ENCODE results near the gene SPG21. TPM values are rescaled to one million over a fixed set of nuclear protein-coding genes. Genes with fewer than 3 reads are reported as not detected.

Gene SPG21
- total and polyA plus RNA-seq, 8 donors = 21.6 to 129 (median 68.0) TPM

DNA sequence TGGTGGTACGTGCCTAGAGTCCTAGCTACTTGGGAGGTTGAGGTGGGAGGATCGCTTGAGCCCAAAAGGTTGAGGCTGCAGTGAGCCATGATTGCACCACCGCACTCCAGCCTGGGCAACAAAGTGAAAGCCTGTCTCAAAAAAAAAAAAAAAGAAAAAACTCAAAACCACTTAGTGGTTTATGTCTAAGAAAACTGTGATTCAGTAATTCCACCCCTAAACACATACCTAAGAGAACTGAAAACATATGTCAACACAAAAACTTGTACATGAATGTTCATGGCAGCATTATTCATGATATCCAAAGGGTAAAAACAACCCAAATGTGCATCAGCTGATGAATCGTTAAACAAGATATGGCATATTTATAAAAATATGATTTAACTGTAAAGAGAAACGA is 14.3 kb downstream of the SPG21 start:
- no peaks in the 10 kb centered on the region for H3K4me1 ChIP-seq
- H3K9me3 ChIP-seq = no peaks in the 10 kb centered on the region
- 80 to 98% (median 89%) methylated on average over 5 of the region's 5 CpGs for WGBS, 5 donors
- H3K36me3 ChIP-seq = peaks cover 58 to 100% (median 100%) of the 10 kb centered on the region in 4 donors
- TF ChIP-seq POLR2AphosphoS5 (IDR thresholded peaks at IDR 0.05) = no peak
- no peak for TF ChIP-seq POLR2A (IDR thresholded peaks at IDR 0.05)
- no peak for TF ChIP-seq EP300 (IDR thresholded peaks at IDR 0.05)
- TF ChIP-seq CTCF (IDR thresholded peaks at IDR 0.05) = no peak
- H3K4me3 ChIP-seq = no peak overlapping the region
- no peak for DNase-seq
- no peaks in the 10 kb centered on the region for H3K27me3 ChIP-seq
- no peak overlapping the region for H3K27ac ChIP-seq
- intact Hi-C loops (cut with DNase I; ENCODE audit: low total_unique reads) = no loop called here

GRCh38 chr15:64970698-64971097 is 19.0 kb downstream of the SPG21 start:
- no peak for DNase-seq
- H3K4me3 ChIP-seq = no peak overlapping the region
- TF ChIP-seq POLR2AphosphoS5 (IDR thresholded peaks at IDR 0.05) = no peak
- TF ChIP-seq EP300 (IDR thresholded peaks at IDR 0.05) = no peak
- TF ChIP-seq POLR2A (IDR thresholded peaks at IDR 0.05) = no peak
- TF ChIP-seq CTCF (IDR thresholded peaks at IDR 0.05) = no peak
- 90 to 95% (median 93%) methylated on average over 7 of the region's 7 CpGs for WGBS, 5 donors
- no peaks in the 10 kb centered on the region for H3K9me3 ChIP-seq
- intact Hi-C loops (cut with DNase I; ENCODE audit: low total_unique reads) = no loop called here
- peaks cover 54 to 100% (median 98%) of the 10 kb centered on the region in 4 donors for H3K36me3 ChIP-seq
- no peaks in the 10 kb centered on the region for H3K27me3 ChIP-seq
- H3K27ac ChIP-seq = no peak overlapping the region
- H3K4me1 ChIP-seq = no peaks in the 10 kb centered on the region

GRCh38 chr15:64969401-64969800 is 20.3 kb downstream of the SPG21 start:
- H3K27me3 ChIP-seq = no peaks in the 10 kb centered on the region
- WGBS, 5 donors = 81 to 89% (median 84%) methylated on average over 1 of the region's 1 CpG
- no peak for DNase-seq
- H3K4me1 ChIP-seq = no peaks in the 10 kb centered on the region
- TF ChIP-seq CTCF (IDR thresholded peaks at IDR 0.05) (no peak), EP300 (IDR thresholded peaks at IDR 0.05) (no peak), POLR2A (IDR thresholded peaks at IDR 0.05) (no peak), POLR2AphosphoS5 (IDR thresholded peaks at IDR 0.05) (no peak)
- no peak overlapping the region for H3K27ac ChIP-seq
- no peaks in the 10 kb centered on the region for H3K9me3 ChIP-seq
- no peak overlapping the region for H3K4me3 ChIP-seq
- intact Hi-C loops (cut with DNase I; ENCODE audit: low total_unique reads) = no loop called here
- H3K36me3 ChIP-seq = peaks cover 60 to 100% (median 98%) of the 10 kb centered on the region in 4 donors

GRCh38 chr15:64961013-64961412 is 28.7 kb downstream of the SPG21 start:
- no peaks in the 10 kb centered on the region for H3K4me1 ChIP-seq
- TF ChIP-seq POLR2AphosphoS5 (IDR thresholded peaks at IDR 0.05) (no peak), EP300 (IDR thresholded peaks at IDR 0.05) (no peak), POLR2A (IDR thresholded peaks at IDR 0.05) (no peak), CTCF (IDR thresholded peaks at IDR 0.05) (no peak)
- H3K4me3 ChIP-seq = no peak overlapping the region
- peaks cover 59 to 100% (median 99%) of the 10 kb centered on the region in 4 donors for H3K36me3 ChIP-seq
- intact Hi-C loops (cut with DNase I; ENCODE audit: low total_unique reads) = no loop called here
- H3K9me3 ChIP-seq = no peaks in the 10 kb centered on the region
- whole genome bisulfite sequencing, 5 donors = 88 to 96% (median 94%) methylated on average over 5 of the region's 5 CpGs
- no peak for DNase-seq
- no peak overlapping the region for H3K27ac ChIP-seq
- H3K27me3 ChIP-seq = no peaks in the 10 kb centered on the region

All from stomach (tissue), 9 donors.